Fibroblast of lung (primary cell): Measurements from ENCODE around the gene ARMC10.

Experiments
- CTCF ChIP-seq, 2 donors: IDR thresholded peaks in 1 of 2; conservative IDR thresholded peaks in 1 of 2; 1 replicate in 1 of 2; 2 replicates in 1 of 2; pipeline ENCODE4 v1.5.1; 2011 to 2012; ENCODE audit warnings: low read length in 2 of 2, control low read depth in 1 of 2, inconsistent platforms in 1 of 2, low read depth in 1 of 2, mild to moderate bottlenecking in 1 of 2
- EZH2 ChIP-seq: IDR thresholded peaks from 2 replicates; pipeline ENCODE4 v1.5.1; 2012; ENCODE audit warnings: low read length, control low read depth, mild to moderate bottlenecking; ENCODE audit errors: missing control alignments

DNA sequence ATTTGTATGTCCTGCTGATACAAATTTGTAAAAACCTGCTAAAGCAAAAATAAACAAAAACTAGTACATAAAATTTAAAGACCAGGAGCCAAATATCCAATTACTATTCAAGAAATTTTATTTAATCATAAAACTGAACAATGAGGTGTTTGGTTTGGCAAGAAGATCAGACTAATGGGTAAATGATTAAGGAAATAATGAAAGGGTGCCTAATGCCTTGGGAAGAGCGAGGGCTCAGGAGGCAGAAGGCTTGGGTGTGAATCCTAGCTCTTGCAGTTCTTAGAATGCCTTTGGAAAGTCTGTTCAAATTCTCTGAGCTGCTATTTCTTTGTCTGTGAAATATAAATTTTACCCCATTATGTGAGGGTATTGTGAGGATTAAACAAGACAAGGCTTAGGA is 41.6 kb downstream of the ARMC10 start:
- TF ChIP-seq CTCF (conservative IDR thresholded peaks at IDR 0.05 in 1 of 2, IDR thresholded peaks at IDR 0.05 in 1 of 2; ENCODE audit: low read depth in 1 of 2, low read length in 2 of 2) (no peak), EZH2 (no peak)
